GM18907 (cell line): ENCODE data around the gene CDC6.

Experiments used
- ATAC-seq: cut with Tn5 transposase; IDR thresholded peaks from one replicate; pipeline ENCODE4 v1.9.1; 2021; ENCODE audit warnings: mild to moderate bottlenecking, moderate library complexity; ENCODE audit not compliant: unreplicated experiment

The CDC6 gene, protein sequence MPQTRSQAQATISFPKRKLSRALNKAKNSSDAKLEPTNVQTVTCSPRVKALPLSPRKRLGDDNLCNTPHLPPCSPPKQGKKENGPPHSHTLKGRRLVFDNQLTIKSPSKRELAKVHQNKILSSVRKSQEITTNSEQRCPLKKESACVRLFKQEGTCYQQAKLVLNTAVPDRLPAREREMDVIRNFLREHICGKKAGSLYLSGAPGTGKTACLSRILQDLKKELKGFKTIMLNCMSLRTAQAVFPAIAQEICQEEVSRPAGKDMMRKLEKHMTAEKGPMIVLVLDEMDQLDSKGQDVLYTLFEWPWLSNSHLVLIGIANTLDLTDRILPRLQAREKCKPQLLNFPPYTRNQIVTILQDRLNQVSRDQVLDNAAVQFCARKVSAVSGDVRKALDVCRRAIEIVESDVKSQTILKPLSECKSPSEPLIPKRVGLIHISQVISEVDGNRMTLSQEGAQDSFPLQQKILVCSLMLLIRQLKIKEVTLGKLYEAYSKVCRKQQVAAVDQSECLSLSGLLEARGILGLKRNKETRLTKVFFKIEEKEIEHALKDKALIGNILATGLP

DNA sequence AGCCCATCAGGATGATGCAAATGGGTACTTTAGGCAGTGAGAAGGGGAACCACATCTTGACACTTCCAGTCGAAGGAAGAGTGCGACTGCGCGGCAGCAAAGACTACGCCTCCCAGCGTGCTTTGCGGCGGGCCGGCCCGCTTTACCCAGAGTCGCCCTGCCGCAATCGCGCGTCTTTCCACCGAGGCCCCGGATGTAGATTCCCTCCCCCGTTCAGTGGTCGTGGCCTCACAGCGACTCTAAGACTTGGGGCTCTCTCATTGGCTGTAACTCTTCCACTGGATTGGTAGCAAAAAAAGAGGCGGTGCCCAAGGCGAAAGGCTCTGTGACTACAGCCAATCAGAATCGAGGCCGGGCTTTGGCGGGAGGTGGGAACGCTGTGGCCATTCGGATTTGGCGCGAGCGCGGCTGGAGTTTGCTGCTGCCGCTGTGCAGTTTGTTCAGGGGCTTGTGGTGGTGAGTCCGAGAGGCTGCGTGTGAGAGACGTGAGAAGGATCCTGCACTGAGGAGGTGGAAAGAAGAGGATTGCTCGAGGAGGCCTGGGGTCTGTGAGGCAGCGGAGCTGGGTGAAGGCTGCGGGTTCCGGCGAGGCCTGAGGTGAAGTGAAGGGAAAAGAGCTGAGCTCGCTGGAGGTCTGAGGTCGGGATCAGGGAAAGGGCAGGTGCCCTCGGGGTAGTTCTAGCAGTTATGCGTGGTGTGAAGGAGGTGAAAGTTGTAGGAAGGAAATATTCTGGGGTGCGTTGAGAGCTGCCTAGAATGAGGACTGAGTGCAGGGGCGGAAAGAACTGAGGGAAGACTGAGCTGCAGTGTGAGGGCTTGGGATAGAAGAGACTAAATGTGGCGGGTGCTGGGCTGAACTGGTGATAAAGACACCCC is at the start of gene CDC6:
Gene CDC6, plus strand, starts transcription at position 386 of the 876 bp plus-strand sequence. CDS start 1,542 bp downstream, outside the sequence.
- peak; percentile 93 for ATAC-seq

GRCh38 chr17:40241252-40241834 is 46.3 kb upstream of the CDC6 start:
- no peak for ATAC-seq

GRCh38 chr17:40242774-40243173 is 44.9 kb upstream of the CDC6 start:
- ATAC-seq = no peak

DNA sequence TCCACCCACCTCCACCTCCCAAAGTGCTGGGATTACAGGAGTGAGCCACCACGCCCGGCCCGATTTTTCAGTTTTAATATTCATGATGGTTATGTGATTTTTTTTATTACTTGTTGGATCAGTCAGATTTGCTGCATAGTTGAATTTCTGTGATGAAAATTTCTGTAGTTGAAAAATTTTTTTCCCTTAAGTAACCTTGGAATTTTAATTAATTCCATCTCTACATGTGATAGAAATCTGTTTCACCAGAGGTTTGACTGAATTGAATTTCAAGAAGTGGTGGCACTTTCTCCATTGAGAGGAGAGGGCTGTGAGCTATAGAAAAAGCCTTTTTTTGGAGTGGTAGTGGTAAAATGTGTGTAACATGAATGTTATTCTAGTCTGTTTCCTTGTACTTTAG is 43.9 kb upstream of the CDC6 start:
- no peak for ATAC-seq

DNA sequence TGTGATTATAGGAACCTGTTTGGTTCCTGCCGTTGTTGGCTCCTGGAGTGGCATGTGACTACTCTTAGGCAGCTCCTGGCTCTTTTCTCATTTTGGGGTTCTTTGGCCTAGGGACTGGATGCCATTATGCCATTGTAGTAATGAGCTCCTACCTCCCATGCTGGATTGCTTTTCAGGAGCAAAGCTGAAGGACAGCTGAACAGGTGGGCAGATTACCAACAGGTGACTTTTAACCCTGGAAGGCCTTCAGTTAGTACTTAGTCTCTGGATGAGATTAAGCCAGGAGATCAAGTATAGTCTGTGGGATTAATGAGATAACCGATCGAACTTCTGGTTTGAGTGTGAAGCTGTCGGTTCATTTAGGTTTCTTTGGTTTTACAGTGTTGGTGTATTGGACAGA is 43.4 kb upstream of the CDC6 start:
- no peak for ATAC-seq

- no peak for ATAC-seq
These were observed 39.7 kb upstream of the CDC6 start for GRCh38 chr17:40247926-40248495.

DNA sequence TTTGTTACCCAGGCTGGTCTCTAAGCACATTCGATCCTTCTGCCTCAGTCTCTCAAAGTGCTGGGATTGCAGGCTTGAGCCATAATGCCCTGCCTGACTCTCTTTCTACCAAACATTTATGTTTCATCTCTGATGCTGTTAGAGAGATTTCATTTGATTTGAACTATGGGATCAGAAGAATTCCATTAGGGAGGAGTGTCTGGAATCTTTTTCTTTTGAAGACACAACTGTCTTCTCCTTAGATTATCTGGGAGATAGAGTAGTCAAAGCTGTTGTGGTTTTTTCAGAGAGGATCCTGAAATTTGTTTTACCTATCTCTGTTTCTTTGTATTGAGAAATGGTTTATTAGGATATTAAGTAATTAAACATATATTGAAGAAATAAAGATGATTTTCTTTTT is 39.2 kb upstream of the CDC6 start:
- ATAC-seq = no peak

GRCh38 chr17:40251576-40251975 is 36.1 kb upstream of the CDC6 start:
- ATAC-seq = no peak

- no peak for ATAC-seq
These were observed 34.1 kb upstream of the CDC6 start for GRCh38 chr17:40253565-40253964.

DNA sequence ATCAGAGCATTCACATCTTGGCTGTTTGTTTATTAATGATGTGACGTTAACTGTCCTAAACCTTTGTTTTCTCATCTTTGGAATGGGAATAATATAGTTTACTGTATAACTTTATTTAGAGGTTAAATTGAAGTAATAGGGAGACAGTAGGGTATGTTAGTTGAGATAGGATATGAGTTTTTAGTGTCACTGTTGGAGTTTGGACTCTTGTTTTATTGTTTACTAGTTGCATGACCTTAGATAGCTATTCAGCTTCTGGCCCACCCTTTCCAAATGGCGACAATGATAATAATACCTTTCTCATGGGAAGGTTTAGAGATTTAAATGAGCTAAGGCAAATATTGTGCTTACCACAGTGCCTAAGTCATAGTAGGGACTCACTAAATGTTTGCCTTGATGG is 28.2 kb upstream of the CDC6 start:
- no peak for ATAC-seq

- no peak for ATAC-seq
These were observed 27.2 kb upstream of the CDC6 start for GRCh38 chr17:40260528-40260927.

- ATAC-seq = no peak
These were observed 23.1 kb upstream of the CDC6 start for GRCh38 chr17:40264458-40265185.

DNA sequence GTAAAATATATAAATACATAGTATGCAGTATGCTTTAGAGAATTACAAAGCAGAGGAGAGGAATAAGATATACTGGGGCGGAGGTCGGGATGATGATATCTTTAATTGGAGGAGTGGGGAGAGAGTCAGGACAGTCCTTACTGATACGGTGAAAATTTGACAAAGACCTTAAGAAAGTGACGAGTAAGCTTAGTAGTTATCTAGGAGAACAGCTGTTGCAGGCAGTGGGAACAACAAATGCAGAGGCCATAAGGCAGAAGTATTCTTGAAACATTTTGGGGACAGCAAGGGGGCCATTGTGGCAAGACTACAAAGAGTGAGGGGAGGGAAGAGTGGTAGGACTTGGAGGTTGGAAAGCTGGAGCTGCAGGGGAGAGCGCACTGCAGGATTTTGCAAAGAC is 22.3 kb upstream of the CDC6 start:
- ATAC-seq = no peak

- ATAC-seq = no peak
These were observed 20.8 kb upstream of the CDC6 start for GRCh38 chr17:40266882-40267281.

DNA sequence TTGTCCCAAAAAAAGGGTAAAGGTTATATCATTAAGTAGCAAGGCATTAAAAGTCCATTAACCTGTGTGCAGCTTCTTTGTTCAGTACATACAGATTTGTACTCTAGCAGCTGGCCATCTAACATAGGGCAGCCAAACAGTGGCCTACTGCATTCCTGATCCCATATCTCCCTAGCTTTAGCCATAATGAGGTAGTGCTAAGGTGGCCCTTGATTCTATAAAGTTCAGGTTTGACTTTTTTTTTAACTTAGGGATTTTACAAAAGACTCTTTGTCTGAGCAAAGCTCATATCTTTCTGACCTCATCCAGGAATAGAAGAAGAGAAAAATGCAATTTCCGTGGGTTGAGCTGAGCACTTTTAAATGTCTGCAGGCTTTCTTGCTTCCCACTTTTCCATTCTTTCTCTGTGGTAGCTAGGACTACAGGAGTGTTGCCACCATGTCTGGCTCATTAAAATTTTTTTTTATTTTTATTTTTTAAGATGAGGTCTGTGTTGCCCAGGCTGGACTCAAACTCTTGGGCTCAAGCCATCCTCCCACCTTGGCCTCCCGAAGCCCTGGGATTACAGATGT is 19.5 kb upstream of the CDC6 start:
- no peak for ATAC-seq

GRCh38 chr17:40278414-40278813 is 9.3 kb upstream of the CDC6 start:
- ATAC-seq = no peak

DNA sequence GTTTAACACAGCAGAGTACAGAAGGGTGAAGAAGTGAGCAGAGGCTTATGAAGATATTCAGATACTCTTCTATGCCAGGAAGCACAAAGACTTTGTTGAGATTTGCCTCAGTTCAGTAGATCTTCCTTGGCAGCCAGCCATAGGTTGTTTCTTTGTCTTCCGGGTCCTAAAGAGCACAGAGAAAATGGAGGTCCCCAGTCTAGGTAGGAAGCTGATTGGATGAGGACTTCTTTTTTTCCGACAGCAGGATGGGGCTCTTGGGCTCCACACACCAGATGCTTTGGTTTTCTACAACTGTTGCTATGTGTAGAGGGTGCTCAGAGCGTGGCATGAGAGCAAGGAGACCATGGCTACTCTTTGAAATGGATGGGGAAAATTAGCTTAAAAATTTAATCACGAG is 8.3 kb upstream of the CDC6 start:
- ATAC-seq = no peak

- no peak for ATAC-seq
These were observed 6.0 kb upstream of the CDC6 start for GRCh38 chr17:40281663-40282062.

DNA sequence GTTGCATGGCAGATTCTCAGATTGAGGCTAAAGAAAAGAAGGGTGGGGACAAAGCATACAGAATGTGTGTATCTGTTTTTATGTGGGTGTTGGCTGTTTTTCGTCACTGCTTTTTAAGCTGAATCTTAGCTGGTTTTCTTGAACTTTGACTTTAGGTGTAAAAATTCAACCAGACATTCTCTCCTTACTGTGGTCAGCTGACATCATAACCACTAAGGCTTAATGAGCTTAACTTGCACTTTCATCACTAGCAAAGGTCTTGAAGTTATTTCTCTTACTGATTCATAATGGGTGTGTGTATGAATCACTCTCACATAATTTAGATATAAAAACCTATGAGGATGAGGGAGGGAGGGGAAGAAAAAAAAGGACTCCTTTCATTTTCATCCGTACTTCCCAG is 4.0 kb upstream of the CDC6 start:
- ATAC-seq = no peak
